ENCODE measurements around the gene NACC2. TPM values are rescaled to one million over a fixed set of nuclear protein-coding genes. Genes with fewer than 3 reads are reported as not detected.

NACC2 gene
- total RNA-seq, 4 donors from 2014 or later: 45.6 to 55.7 (median 49.8) TPM

DNA sequence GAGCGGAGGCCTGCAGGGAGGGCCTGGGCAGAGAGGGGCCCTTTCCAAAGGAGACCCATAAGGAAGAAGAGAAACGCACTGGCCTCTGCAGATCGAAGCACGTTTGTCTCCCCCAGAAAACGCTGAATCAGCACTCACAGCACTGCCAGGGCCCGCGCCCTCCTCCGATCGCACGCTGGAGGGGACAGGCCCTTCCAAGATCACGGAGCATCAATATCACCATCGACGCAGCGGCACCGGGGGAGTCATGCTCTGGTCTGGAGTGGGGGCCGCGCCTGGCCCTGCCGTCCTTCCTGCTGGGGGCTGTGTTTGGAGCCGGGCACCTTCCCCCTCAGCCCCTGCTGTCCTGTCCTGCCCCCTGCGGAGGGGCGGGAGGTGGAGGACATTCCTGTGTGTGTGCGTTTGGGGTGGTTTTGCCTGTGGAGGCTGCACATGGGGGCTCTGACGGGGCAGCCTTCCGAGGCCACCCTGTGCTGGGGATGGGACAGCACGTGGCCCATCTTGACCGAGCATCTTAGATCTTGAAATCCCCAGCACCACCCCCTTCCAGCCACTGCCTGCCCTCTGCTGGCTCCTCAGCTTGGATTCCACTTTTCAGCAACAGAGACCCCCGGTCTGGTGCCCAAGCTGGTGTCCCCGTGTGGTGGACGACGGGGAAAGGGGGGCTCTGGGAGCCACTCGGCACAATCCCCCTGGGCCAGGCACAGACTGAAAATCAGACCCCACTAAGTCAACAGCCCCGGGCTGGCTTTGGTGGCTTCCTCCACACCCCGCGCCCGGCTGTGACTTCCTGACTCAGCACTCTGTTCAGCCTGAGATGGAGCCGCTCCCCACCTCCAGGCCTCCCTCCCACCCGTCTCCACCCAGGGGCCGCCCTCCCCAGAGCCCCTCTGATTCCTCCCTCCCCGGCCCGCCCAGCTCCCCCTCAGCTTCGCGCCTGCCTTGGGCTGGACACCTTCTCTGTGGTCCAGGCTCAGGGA, 15.3 kb upstream of the NACC2 start:
- 19% methylated on average over 17 to 39 of the region's 42 CpGs for WGBS, 2 donors
- no peak for DNase-seq (ENCODE audit: low spot score in 2 of 2)
- H3K27me3 ChIP-seq: no peaks in the 10 kb centered on the region
- H3K36me3 ChIP-seq: peaks cover 0 to 18% (median 0%) of the 10 kb centered on the region in 3 donors
- peaks cover 3 to 57% (median 36%) of the 10 kb centered on the region in 4 donors for H3K4me1 ChIP-seq
- H3K4me3 ChIP-seq: peak overlapping the region; percentile 13 to 47 (median 42)
- TF ChIP-seq EP300 (IDR thresholded peaks at IDR 0.05): no peak
- TF ChIP-seq, protein P1, sequence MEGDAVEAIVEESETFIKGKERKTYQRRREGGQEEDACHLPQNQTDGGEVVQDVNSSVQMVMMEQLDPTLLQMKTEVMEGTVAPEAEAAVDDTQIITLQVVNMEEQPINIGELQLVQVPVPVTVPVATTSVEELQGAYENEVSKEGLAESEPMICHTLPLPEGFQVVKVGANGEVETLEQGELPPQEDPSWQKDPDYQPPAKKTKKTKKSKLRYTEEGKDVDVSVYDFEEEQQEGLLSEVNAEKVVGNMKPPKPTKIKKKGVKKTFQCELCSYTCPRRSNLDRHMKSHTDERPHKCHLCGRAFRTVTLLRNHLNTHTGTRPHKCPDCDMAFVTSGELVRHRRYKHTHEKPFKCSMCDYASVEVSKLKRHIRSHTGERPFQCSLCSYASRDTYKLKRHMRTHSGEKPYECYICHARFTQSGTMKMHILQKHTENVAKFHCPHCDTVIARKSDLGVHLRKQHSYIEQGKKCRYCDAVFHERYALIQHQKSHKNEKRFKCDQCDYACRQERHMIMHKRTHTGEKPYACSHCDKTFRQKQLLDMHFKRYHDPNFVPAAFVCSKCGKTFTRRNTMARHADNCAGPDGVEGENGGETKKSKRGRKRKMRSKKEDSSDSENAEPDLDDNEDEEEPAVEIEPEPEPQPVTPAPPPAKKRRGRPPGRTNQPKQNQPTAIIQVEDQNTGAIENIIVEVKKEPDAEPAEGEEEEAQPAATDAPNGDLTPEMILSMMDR (IDR thresholded peaks at IDR 0.05): peak in 4 of 5 experiments; percentile 6 to 50 (median 26)
- H3K9me3 ChIP-seq: no peaks in the 10 kb centered on the region
- peak overlapping the region; percentile 27 to 86 (median 77) for H3K27ac ChIP-seq

GRCh38 chr9:136109351-136110081, 14.4 kb upstream of the NACC2 start:
- Histone ChIP-seq H3K4me1 (peaks cover 3 to 57% (median 41%) of the 10 kb centered on the region in 4 donors), H3K4me3 (peak overlapping the region; percentile 13 to 47 (median 42))
- 1% methylated on average over 21 to 33 of the region's 48 CpGs for WGBS, 2 donors

GRCh38 chr9:136108648-136109266, 13.7 kb upstream of the NACC2 start:
- H3K4me3 ChIP-seq: peak overlapping the region in 3 of 4 donors; percentile 42 to 47 (median 43)
- WGBS, 2 donors: 65 to 70% methylated on average over 26 to 27 of the region's 27 CpGs
- peak overlapping the region; percentile 25 to 86 (median 81) for H3K27ac ChIP-seq
- no peaks in the 10 kb centered on the region for H3K9me3 ChIP-seq
- H3K27me3 ChIP-seq: no peaks in the 10 kb centered on the region
- H3K36me3 ChIP-seq: peaks cover 0 to 2% (median 0%) of the 10 kb centered on the region in 3 donors
- DNase-seq (ENCODE audit: low spot score in 2 of 2): no peak
- peaks cover 3 to 60% (median 41%) of the 10 kb centered on the region in 4 donors for H3K4me1 ChIP-seq
- TF ChIP-seq, protein P1 (IDR thresholded peaks at IDR 0.05): no peak
- TF ChIP-seq EP300 (IDR thresholded peaks at IDR 0.05): no peak
- no peak for TF ChIP-seq POLR2A (IDR thresholded peaks at IDR 0.05)

More at GRCh38 chr9:136109351-136110081, 14.4 kb upstream of the NACC2 start:
- H3K36me3 ChIP-seq: peaks cover 0 to 10% (median 0%) of the 10 kb centered on the region in 3 donors
- H3K27me3 ChIP-seq: no peaks in the 10 kb centered on the region
- TF ChIP-seq POLR2A (IDR thresholded peaks at IDR 0.05) (peak in 1 of 2 donors; percentile 22), EP300 (IDR thresholded peaks at IDR 0.05) (peak; percentile 47 to 85)
- TF ChIP-seq, protein P1 (IDR thresholded peaks at IDR 0.05): peak in 4 of 5 experiments; percentile 17 to 46 (median 32)
- DNase-seq (ENCODE audit: low spot score in 2 of 2): peak; percentile 79 to 85
- H3K27ac ChIP-seq: peak overlapping the region; percentile 25 to 86 (median 81)
- H3K9me3 ChIP-seq: no peaks in the 10 kb centered on the region

DNA sequence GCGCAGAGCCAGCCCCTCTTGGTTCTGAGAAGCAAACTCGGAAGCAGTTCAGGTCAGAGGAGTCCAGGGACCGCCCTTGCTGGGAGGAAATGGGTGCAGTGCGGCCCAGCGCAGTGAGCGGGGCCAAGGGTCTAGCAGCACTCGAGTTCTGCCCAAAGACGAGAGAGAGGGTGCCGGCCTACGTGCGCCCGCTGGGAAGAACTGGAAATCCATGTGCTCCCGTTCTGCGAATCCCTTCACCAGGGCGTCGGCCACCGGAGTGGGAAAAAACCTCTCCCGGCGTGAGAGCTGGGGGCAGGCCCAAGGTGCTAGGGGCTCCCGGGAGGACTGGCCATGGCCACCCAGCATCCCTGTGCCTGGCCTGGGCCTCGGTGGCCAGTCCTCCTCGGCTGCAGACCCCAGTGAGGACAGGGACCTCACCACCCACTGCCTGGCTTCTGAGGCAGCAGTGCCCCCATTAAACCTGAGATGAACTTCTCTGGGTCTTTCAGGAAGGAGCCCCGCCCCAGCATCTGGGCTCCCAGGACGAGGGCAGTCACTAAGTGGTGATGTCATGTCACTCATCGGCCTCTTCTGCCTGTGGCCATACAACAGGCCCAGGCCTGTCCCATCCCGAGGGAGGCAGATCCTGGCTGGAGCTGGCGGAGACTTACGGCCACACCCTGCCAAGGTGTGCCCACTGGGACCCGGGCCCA, 13.0 kb upstream of the NACC2 start:
- H3K9me3 ChIP-seq: no peaks in the 10 kb centered on the region
- H3K36me3 ChIP-seq: no peaks in the 10 kb centered on the region
- no peak for DNase-seq (ENCODE audit: low spot score in 2 of 2)
- TF ChIP-seq, protein P1 (IDR thresholded peaks at IDR 0.05): no peak
- TF ChIP-seq EP300 (IDR thresholded peaks at IDR 0.05) (no peak), POLR2A (IDR thresholded peaks at IDR 0.05) (no peak)
- no peak overlapping the region for H3K4me3 ChIP-seq
- 88 to 90% methylated on average over 28 of the region's 29 CpGs for WGBS, 2 donors
- H3K4me1 ChIP-seq: peaks cover 3 to 60% (median 41%) of the 10 kb centered on the region in 4 donors
- H3K27me3 ChIP-seq: no peaks in the 10 kb centered on the region
- H3K27ac ChIP-seq: peak overlapping the region in 3 of 4 donors; percentile 10 to 86 (median 76)
